Measurements from ENCODE around the gene GARIN3. TPM values are rescaled to one million over a fixed set of nuclear protein-coding genes. Genes with fewer than 3 reads are reported as not detected.

GARIN3 gene
- total and polyA plus RNA-seq, 9 of the 15 experiments (the other 6 are each of a cell fraction or from before 2014, with no cell fraction given): not detected

GRCh38 chr5:157142317-157143126, 23.5 kb downstream of the GARIN3 start, which contains the start of gene MED7 (continued):
- TF ChIP-seq ATF1 (CRISPR knock-in tag; IDR thresholded peaks at IDR 0.05): no peak
- TF ChIP-seq ATF1 (tag; IDR thresholded peaks at IDR 0.05): peak; percentile 88
- no peak for TF ChIP-seq RBM15 (IDR thresholded peaks at IDR 0.05; ENCODE audit: insufficient read depth, low read length)
- TF ChIP-seq GATA2 (CRISPR knock-in tag; IDR thresholded peaks at IDR 0.05): no peak; the same call in 1 of the 2 replicates
- no peak for TF ChIP-seq ADNP (tag; IDR thresholded peaks at IDR 0.05)
- TF ChIP-seq ZBTB26 (CRISPR knock-in tag; IDR thresholded peaks at IDR 0.05): no peak
- peak; percentile 87 for TF ChIP-seq GTF2E2 (tag; IDR thresholded peaks at IDR 0.05)
- TF ChIP-seq NFYB (IDR thresholded peaks at IDR 0.05; ENCODE audit: extremely low read depth, insufficient read length): peak; percentile 83
- no peak for TF ChIP-seq REST (IDR thresholded peaks at IDR 0.05; ENCODE audit: borderline replicate concordance)
- TF ChIP-seq REST (CRISPR knock-in tag; IDR thresholded peaks at IDR 0.05; ENCODE audit: low read depth): 0 out of 2 replicates have a peak, but pooled peaks have one; percentile 37
- TF ChIP-seq THRA (IDR thresholded peaks at IDR 0.05): no peak
- TF ChIP-seq ZBTB9 (CRISPR knock-in tag; IDR thresholded peaks at IDR 0.05): no peak
